NCI-H526 treated with DMSO at 0.1 percent for 48 hours (cell line): Measurements from ENCODE around the gene CEP250.
"Not testable (repeated sequence)": the region's sequence is repeated elsewhere in the genome, so short reads cannot be mapped to it uniquely, and the experiment has no call there.

ENCODE experiments used
- DNase-seq: peaks from one replicate; lab custom pipeline; 2025; lab: John Stamatoyannopoulos, UW

Gene CEP250

DNA sequence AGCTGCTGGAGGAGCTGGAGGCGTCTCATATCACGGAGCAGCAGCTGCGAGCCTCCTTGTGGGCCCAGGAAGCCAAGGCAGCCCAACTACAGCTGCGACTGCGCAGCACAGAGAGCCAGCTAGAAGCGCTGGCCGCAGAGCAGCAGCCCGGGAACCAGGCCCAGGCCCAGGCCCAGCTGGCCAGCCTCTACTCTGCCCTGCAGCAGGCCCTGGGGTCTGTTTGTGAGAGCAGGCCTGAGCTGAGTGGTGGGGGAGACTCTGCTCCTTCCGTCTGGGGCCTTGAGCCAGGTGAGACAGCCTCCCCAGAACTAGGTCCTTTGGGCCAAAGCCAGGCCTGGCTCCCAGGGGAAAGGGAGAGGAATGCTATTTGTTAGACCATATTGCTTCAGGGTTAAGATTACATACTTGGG is 42.4 kb downstream of the CEP250 start:
- no peak for DNase-seq

DNA sequence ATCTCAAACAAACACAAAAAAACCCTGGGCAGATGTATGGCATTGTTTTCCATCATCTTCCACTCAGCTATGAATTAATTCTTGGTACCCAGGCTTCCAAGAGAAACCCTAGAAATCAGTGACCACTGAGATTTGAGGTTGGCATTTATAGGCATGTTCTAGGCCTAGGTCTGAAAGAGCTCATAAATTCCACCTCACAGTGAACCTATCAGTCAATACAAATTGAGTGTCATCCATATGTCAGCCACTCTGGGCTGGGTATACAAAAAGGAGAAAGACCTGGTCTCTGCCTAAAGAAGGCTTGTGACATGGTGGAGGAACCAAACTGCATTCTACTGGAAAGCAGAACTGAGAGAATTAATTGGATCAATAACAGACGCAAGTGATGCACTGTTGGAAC is 43.9 kb downstream of the CEP250 start:
- no peak for DNase-seq

GRCh38 chr20:35502352-35502751 is 47.0 kb downstream of the CEP250 start:
- DNase-seq = no peak

DNA sequence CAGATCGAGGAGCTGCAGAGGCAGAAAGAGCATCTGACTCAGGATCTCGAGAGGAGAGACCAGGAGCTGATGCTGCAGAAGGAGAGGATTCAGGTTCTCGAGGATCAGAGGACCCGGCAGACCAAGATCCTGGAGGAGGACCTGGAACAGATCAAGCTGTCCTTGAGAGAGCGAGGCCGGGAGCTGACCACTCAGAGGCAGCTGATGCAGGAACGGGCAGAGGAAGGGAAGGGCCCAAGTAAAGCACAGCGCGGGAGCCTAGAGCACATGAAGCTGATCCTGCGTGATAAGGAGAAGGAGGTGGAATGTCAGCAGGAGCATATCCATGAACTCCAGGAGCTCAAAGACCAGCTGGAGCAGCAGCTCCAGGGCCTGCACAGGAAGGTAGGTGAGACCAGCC is 47.9 kb downstream of the CEP250 start:
- DNase-seq = no peak

DNA sequence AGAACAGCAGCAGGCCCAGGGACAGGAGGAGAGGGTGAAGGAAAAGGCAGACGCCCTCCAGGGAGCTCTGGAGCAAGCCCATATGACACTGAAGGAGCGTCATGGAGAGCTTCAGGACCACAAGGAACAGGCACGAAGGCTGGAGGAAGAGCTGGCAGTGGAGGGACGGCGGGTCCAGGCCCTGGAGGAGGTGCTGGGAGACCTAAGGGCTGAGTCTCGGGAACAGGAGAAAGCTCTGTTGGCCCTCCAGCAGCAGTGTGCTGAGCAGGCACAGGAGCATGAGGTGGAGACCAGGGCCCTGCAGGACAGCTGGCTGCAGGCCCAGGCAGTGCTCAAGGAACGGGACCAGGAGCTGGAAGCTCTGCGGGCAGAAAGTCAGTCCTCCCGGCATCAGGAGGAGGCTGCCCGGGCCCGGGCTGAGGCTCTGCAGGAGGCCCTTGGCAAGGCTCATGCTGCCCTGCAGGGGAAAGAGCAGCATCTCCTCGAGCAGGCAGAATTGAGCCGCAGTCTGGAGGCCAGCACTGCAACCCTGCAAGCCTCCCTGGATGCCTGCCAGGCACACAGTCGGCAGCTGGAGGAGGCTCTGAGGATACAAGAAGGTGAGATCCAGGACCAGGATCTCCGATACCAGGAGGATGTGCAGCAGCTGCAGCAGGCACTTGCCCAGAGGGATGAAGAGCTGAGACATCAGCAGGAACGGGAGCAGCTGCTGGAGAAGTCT is 48.6 kb downstream of the CEP250 start:
- no peak for DNase-seq

DNA sequence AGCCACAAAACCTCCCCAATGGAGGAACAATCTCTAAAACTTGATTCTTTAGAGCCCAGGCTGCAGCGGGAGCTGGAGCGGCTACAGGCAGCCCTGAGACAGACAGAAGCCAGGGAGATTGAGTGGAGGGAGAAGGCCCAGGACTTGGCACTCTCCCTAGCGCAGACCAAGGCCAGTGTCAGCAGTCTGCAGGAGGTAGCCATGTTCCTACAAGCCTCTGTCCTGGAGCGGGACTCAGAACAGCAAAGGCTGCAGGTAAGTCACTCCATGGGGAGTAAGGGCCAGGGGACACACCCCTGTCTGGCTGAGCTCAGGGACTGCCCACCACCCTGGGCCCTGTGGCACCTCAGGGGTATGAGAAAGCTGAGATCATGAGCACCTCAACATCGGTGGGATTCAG is 49.4 kb downstream of the CEP250 start:
- DNase-seq = no peak

DNA sequence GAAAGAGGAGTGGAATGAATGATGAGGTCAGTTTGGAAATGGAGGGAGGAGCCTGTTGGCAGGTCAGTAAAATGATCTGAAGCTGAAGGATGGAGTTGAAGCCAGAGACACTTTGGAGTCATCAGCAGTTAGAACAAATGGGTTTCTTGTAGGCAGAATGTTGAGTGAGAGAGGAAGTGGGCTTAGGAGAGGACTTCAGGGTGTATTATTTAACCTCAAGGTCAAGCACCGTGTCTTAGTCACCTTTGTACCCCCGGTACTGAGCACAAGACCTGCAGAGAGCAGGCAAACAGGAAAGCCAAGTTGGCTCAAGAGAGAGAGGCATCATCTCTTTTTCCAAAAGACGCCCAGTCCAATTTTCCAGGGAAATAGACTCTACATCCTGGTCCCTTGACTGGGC is 50.8 kb downstream of the CEP250 start:
- no peak for DNase-seq

DNA sequence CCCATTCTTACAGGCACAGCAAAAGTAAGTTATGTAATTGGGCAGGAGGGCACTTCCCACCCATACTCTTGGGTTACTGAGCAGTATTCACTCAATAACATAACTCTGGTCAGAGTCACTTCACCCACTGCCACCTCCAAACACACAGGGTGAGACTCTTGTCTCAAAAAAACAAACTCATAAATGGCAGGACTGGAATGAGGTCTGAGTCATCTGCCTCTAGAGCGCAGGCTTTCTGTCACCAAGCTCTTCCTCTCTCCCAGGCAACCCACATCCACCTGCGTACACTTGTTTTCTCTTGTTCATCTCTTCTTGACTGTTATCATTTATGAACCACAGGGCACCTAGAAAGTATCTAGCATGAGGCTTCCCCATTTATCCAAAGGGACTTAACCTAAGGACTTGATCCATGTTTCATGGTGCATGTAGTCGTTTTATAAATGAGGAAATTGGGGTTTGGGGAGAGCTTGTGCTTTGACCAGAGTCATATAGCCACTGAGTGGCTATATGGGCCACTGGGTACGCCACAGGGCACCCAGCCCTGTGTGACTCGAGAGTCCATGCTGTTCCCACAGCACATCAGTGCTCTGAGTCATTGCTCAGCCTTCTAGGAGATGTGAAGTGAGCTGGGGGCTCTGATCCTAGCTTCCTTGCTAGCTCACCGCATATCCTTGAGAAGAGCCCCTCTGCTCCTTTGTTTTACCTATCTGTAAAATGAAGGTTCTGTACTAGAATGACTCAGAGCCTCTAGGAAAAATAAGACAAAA is 51.7 kb downstream of the CEP250 start:
- DNase-seq = no peak

DNA sequence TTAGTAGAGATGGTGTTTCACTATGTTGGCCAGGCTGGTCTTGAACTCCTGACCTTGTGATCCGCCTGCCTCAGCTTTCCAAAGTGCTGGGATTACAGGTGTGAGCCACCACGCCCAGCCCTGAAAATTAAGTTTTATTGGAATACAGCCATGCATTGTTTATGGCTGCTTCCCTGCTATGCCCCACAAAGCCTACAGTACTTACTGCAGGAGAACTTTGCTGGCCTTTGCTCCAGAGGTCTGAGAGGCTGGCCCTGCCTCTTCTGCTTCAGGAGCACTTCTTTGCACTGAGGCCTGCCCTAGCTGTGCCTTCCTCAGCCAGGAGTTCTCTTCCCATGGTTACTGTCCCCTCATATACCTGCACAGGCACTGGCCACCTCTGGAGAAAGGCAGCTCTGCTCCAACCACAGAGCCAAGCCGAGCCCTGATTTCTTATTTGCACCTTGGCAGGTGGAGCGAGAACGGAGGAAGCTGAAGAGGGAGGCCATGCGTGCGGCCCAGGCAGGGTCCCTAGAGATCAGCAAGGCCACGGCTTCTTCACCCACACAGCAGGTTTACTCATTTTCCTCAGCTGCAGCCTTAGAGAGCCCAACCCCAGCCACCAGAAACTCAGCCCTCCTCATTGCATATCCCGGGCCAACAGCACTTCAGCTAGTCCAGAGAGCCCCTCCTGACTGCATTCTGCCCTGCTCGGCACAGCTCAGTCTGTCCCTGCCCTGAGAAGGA is 53.3 kb downstream of the CEP250 start:
- no peak for DNase-seq

- no peak for DNase-seq
These were observed 55.7 kb downstream of the CEP250 start for GRCh38 chr20:35510951-35511735.

- peak; percentile 9 for DNase-seq
These were observed 56.5 kb downstream of the CEP250 start for GRCh38 chr20:35511814-35512420.

DNA sequence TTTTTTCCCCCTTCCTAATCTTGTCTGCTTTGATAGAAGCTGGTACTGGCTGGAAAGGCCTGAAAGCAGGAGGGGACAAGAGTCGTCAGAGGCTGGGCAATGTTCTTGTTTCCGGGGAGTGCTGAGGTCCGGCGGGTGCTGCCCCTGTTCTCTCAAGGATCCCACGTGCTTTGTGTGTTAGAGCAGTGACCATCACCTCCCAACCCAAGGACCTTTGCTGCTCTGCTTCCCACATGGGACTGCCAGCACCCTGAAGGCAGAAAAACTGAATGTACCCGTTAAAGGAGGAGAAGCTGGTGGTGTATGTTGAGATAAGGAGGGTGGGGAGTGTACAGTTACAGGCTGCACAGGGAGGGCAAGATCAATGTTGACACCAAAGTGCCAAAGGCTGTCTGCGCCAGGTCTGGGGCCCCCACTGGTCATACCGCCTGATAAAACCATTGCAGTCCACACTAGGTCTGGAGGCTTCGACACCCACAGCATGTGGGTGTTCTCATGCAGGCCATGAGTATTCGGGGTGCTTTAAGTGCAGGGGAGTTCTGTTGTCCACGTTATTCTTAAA is 59.1 kb downstream of the CEP250 start:
- no peak for DNase-seq

- DNase-seq = no peak
These were observed 59.9 kb downstream of the CEP250 start for GRCh38 chr20:35515341-35515740.

- DNase-seq = no peak
These were observed 60.7 kb downstream of the CEP250 start for GRCh38 chr20:35515949-35516645.

DNA sequence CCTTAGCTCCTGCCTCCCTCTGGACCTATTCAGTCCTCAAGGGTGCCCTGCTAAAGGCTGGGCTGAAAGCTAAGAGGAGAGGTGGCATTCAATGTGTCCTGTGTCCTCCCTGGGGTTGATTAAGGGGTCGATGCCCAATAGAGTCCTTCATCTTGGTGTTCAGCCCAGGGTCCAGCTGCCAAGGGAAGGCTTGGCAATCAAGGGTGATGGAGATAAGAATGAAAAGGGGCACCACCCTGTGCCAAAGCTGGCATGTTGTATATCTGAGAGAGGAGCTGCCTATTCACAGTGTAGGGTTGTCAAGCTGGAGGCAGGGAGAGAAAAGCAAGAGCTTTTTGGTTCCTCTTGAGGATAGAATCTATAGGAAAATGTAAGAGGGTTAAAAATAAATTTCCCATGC is 61.7 kb downstream of the CEP250 start:
- no peak for DNase-seq

- DNase-seq = not testable (repeated sequence)
These were observed 62.4 kb downstream of the CEP250 start for GRCh38 chr20:35517767-35518166.

DNA sequence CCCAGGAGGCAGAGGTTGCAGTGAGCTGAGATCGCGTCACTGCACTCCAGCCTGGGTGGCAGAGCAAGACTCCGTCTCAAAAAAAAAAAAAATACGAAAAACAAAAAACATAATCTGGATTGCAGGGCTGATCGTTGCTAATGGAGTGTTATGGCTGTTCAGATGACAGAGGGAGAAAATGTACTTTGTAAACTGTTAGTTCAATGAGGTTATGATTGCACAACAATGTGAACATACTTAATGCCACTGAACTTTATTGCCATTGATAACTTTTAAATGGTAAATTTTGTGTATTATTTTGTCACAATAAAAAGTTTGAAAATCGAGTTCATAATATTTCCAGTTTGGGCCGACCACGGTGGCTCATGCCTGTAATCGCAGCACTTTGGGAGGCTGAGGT is 63.6 kb downstream of the CEP250 start:
- no peak for DNase-seq

- DNase-seq = no peak
These were observed 68.0 kb downstream of the CEP250 start for GRCh38 chr20:35523298-35523888.

GRCh38 chr20:35525639-35526038 is 70.2 kb downstream of the CEP250 start:
- DNase-seq = no peak

DNA sequence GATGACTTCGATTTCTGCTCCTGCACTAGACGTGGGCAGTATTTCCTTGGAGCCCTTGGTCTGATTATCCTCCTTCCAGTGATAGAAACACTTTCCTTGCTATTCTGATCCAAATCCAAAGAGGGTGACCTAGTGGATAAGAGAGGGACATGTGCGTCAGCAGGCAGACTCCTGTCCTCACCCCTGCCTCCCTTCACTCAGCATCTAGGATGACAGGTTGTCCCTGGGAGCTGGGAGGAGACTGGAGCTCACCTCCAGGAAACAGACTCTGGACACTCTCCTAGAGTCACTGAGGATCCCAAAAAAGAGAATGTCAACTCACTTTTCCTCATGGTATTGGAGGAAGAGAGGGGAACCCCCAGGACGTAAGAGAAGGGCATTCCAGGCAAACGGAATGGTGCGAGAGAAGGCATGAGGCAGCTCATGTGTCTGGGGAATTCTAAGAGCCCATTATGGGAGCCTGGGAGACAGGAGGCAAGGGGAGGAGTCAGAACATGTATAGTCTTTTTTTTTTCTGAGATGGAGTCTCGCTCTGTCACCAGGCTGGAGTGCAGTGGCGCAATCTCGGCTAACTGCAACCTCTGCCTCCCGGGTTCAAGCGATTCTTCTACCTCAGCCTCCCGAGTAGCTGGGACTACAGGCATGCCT is 71.8 kb downstream of the CEP250 start:
- no peak for DNase-seq
